Astrocyte of the spinal cord (primary cell): Measurements from ENCODE around the gene PDE10A.
A peak's percentile ranks its signal among the peaks of the same experiment; 100 is the strongest.

ENCODE experiments used
- DNase-seq: peaks from one replicate; pipeline ENCODE4 v3.0.0; 2011; ENCODE audit warnings: low read depth, low spot score
- H3K4me3 ChIP-seq: 2 replicates; pipeline ENCODE4 v1.5.1; 2011; ENCODE audit warnings: low read depth, mild to moderate bottlenecking, low read length, moderate library complexity
- CTCF ChIP-seq: IDR thresholded peaks from 2 replicates; pipeline ENCODE4 v1.5.1; 2012; ENCODE audit warnings: low read depth, mild to moderate bottlenecking, low read length, inconsistent platforms
- in situ Hi-C: cut with HindIII; loops from 2 replicates; pipeline ENCODE4 v1.10.0; 2017; ENCODE audit warnings: low sequenced_read_pairs

Gene PDE10A

DNA sequence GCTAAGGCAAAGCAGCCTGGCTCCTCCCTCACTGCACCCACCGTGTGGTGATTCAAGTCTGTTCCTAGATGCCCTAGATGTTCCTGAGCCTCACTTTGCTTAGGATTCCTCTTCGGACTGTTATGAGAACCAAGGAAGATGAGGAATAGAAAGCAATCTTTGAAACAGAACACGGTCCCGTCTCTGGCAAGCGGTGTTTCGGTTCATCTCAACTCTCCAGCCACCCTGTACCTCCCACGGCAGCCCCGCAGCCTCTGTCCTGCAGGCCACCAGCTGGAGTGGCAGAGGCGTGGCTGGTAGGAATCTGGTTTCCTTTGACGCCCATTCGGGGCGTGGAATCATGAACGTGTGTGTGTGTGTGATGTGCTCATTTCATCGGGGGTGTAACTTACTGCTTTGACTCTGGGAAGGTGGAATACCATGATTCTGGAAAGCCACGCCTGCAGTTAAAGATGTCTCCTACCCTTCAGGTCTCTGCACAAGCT lies 21.3 kb downstream of the PDE10A start:
- no peak overlapping the region for H3K4me3 ChIP-seq

GRCh38 chr6:165640806-165641205 lies 22.2 kb downstream of the PDE10A start:
- no peak for DNase-seq
- H3K4me3 ChIP-seq, result no peak overlapping the region
- no peak for TF ChIP-seq CTCF
- in situ Hi-C loops, result no loop called here

More for the DNA sequence above, 21.3 kb downstream of the PDE10A start:
- in situ Hi-C loops, result no loop called here
- no peak for TF ChIP-seq CTCF
- DNase-seq, result no peak

GRCh38 chr6:165638530-165638929 lies 24.5 kb downstream of the PDE10A start:
- no peak for TF ChIP-seq CTCF
- in situ Hi-C loops, result no loop called here
- no peak overlapping the region for H3K4me3 ChIP-seq
- DNase-seq, result no peak

DNA sequence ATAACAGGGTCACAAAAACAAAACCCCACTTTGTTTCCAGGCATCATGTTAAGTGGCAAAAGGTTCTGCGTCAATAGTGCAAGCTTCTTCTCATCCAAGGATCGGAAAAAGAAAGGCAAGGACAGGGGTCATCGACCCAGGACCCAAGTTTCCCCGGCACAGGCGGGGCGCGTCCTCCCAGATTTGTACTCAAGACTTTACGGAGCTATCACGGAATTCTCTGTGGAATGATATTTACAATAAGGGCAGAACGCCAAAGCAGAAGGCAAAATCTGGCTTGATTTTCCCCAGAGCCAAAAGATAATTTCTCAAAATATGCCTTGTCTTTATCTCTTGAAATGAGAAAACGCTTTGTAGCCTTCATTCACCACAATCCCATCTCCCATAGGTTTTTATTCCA lies 25.5 kb downstream of the PDE10A start:
- TF ChIP-seq CTCF, result no peak
- no peak for DNase-seq
- in situ Hi-C loops, result no loop called here
- no peak overlapping the region for H3K4me3 ChIP-seq

DNA sequence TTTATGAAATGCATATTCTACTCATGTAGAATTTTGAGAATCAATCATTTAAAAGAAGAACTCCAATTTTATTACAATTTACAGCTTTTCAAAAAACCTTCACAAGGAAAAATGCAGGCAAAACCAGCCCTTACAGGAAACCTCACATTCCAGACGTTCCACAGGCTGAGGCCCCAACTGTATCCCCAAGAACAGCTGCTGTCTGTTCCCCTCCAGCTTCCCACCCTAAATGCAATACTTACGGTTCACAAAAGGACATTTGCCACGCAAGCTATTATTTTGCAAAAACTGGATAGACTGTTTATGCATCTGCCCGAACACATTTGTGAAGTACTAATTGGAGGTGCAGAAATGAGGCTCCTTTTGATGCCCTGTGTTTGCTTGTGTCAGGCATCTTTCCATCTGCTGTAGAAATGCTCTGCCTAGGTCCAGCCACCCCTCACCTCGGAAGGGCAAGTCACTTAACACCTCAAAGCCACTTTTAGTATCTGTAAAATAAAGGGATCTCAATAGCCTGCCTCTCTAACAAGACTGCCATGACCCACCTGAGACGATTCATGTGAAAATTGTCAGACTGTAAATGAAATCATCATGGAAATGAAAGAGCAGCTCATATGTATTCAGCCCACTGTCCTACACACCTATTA lies 26.5 kb downstream of the PDE10A start:
- in situ Hi-C loops, result no loop called here
- H3K4me3 ChIP-seq, result no peak overlapping the region
- peak; percentile 23 for DNase-seq
- TF ChIP-seq CTCF, result no peak

GRCh38 chr6:165635965-165636364 lies 27.1 kb downstream of the PDE10A start:
- DNase-seq, result peak; percentile 10
- in situ Hi-C loops, result no loop called here

More at GRCh38 chr6:165635965-165636364, 27.1 kb downstream of the PDE10A start:
- no peak overlapping the region for H3K4me3 ChIP-seq
- TF ChIP-seq CTCF, result no peak
